NAMALWA (cell line): Measurements from ENCODE around the gene NUDT3.

ENCODE experiments used
- DNase-seq: peaks from one replicate; pipeline ENCODE4 v3.0.0-alpha.2; 2015; ENCODE audit warnings: low spot score

Gene NUDT3

DNA sequence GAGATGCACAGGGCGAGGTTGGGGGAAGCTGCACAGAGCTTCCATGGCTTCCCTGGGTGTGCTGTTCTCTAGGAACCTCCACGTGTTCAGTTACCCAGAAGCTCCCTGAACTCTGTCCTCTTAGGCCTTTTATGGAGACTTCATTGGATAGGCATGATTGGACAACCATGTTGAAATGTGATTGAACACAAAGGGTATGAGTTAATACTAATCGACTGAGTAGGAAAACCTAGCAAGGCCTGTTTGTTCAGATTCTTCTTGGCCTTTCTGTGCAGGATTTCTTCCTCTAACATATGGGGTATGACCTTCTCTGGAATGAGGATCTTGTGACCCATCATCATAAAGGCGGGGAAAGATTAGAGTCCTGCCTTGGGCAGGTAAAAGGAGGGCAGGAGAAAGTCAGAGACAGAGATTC is 73.0 kb downstream of the NUDT3 start:
- DNase-seq, result no peak

GRCh38 chr6:34318499-34319470 is 73.7 kb downstream of the NUDT3 start:
- DNase-seq, result no peak

DNA sequence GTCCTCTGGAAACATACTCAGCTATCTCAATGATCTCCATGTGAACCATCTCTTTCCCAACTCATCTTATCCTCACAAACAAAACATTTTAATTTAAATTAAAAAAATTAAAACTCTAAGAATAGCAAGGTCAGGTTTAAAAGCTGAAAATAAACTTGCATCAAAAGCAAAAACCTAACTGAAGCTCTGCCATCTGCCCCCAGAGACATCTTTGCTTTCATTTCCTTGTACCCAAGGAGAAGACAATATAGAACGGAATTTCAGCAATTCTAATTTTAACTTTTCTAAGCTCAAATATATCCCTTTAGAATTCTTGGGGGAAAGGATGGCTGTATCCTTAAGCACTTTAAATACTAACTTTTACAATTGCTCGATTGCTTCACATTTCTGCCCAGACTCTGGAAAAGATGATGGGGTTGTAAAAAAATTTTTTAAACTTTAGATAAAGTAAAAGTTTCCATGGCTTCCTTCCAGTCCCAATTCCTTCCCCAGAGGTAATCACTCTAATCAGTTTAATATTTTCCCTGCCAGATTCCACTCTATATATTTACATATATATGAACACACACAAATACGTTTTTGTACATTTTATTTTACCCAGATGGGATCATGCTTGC is 74.5 kb downstream of the NUDT3 start:
- no peak for DNase-seq

DNA sequence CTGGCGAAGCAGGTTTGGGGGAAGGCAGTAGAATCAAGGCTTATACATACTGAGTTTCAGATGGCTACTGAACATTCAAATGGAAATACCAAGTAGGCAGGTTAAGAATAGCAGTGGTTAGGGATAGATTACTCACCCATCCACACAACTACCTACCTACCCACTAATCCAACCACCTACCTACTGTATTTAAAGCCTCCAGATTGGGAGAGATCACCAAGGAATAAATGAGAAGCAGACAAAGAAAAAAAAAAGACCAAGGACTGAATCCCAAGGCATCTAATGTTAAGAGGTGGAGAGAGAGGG is 75.3 kb downstream of the NUDT3 start:
- DNase-seq, result no peak

DNA sequence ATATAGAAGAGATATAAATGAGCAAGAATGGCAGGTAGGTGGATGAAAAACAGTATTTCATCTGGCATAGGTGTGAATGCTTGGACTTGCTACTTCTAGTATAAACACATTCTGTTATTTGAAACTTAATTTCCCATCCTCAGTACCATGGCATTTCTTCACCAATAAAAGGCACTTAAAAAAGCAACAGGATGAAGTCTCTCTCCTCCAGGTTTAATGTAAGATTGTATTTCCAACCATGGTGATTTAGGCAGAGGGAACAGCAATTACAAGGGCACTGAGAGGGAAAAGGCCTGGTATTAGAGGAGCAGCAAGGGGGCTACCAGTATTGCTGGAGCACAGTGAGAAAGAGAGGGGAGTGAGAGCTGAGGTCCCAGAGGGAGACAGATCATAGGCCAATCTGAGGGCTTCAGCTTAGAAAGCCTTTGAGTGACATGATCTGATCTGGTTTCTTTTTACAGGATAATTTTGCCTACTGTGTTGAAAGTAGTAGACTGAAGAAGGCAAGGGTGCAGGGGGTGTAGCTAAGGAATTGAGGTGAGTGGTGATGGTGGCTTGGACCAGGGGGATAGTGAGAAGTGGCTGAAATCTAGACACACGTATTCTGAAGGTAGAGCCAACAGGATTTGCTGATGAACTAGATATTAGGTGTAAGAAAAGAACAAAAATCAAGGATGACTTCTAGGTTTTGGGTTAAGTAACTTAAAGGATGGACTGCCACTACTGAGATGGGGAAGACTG is 75.9 kb downstream of the NUDT3 start:
- DNase-seq, result no peak

DNA sequence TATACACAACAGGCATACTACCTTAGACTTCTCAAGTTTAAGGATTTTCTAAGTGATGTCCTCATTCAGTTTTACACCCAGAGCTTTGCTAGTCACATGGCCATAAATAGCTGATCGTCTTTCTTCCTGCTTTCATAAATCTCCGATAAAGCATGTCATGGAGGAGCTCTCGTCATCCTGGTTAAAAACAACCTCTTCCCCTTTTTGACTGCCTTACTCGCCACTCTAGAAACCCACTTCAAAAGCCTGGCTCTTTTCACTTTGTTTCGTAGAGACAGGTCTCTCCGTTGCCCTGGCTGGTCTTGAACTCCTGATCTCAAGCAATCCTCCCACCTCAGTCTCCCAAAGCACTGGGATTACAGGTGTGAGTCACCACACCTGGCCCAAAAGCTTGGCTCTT is 76.7 kb downstream of the NUDT3 start:
- peak; percentile 88 for DNase-seq

DNA sequence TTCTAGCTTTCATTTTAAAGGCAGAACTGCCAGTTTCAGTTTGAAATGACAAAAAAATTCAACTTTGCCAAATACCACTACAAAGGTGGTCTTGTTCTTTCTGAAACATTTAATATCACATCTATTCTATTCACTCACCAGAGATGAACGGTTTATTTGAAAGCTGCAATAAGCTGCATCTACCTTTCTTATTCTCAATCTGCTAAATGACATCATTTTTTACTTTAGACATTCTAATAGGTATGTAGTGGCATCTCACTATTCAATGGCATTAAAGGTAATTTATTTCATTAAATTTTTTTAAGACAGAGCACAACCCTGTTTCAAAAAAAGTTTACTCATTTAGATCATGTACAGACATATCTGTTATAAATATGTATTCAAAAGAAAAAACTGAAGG is 77.2 kb downstream of the NUDT3 start:
- DNase-seq, result no peak

- DNase-seq, result no peak
Measured at GRCh38 chr6:34312259-34312658, 80.2 kb downstream of the NUDT3 start.

DNA sequence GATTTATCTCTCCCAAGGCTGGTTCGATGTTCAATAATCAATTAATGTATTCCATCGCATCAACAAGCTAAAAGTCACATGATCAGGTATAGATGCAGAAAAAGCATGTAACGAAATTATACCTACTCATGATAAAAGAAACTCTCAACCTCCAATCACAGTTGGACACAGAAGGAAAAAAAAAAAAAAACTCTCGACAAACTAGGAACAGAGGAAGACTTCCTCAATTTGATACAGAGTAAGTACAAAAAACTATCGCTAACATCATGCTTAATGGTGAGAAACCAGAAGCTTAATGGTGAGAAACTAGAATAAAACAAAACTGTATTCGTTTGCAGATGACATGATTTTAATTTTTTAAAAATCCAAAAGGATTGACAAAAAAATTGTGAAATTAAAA is 81.7 kb downstream of the NUDT3 start:
- no peak for DNase-seq

- DNase-seq, result no peak
Measured at GRCh38 chr6:34308483-34308882, 84.0 kb downstream of the NUDT3 start.

GRCh38 chr6:34305982-34306708 is 86.3 kb downstream of the NUDT3 start:
- DNase-seq, result no peak

GRCh38 chr6:34305497-34305896 is 87.0 kb downstream of the NUDT3 start:
- no peak for DNase-seq

GRCh38 chr6:34304164-34304563 is 88.3 kb downstream of the NUDT3 start:
- DNase-seq, result no peak

- no peak for DNase-seq
Measured at GRCh38 chr6:34302929-34303328, 89.5 kb downstream of the NUDT3 start.

DNA sequence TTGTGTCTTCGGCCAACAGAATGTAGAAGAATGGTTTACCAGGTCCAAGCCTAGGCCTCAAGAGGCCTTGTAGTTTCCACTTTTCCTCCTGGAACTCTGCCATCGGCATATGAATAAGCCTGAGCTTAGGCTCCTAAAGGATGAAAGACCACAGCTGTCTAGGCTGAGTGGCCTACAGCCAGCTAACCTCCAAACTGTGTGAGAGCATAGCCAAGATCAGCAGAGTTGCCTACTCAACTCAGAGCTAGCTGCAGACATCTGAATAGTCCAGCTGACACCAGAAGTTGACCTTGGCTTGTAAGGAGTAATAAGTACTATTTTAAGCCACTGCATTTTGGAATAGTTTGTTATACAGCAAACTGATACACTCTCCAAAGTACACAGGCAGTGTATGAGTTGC is 91.1 kb downstream of the NUDT3 start:
- DNase-seq, result no peak

DNA sequence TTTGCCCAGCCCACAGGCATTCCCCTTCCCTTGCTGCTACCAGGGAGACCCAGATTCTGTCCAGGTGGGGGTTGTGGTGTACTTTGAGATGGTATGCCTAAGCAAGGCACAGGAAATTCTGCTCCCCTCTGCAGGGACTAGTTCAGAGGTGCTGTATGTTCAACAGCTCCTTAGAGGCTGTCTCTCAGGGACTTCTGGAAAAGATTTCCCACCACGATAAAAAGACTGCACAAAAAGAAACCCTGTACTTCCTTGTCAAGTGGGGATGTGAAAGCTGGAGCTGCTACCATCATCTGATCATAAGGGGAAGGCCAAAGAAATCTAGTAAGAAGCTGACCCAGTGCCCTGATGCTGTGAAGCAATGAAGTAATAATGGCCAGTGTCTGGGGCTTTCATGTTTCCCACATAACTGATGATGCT is 92.1 kb downstream of the NUDT3 start:
- no peak for DNase-seq

DNA sequence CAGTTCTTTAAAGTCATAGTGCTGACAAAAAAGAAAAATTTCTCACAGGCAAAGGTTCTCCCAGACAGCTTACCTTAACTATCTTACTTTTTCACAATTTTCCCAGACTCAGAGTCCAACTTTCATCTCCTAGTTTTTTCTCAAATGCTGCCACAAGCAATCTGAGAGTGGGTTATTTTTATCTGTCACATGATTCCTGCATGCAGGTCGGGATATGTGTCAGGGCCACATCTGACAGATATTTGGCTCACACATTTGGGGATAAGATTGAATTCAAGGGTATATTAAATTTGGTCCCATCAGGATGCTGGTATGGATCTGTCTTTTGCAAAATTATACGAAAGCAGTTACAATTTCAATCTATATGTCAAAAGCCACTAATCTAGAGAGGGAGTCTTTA is 93.5 kb downstream of the NUDT3 start:
- DNase-seq, result no peak

- peak; percentile 79 for DNase-seq
Measured at GRCh38 chr6:34295721-34296120, 96.7 kb downstream of the NUDT3 start.

DNA sequence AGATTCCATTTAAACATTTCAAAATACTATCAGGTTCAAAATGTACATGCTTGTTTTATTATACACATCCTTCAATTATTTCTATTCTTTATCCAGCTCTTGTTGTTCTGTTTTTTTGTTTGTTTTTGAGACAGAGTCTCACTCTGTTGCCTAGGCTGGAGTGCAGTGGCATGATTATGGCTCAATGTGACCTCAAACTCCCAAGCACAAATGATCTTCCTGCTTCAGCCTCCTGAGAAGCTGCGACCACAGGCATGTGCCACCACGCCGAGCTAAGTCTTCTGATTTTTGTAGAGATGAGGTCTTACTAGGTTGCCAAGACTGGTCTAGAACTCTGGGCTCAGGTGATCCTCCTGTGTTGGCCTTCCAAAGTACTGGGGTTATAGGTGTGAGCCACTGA is 99.5 kb downstream of the NUDT3 start:
- DNase-seq, result no peak

DNA sequence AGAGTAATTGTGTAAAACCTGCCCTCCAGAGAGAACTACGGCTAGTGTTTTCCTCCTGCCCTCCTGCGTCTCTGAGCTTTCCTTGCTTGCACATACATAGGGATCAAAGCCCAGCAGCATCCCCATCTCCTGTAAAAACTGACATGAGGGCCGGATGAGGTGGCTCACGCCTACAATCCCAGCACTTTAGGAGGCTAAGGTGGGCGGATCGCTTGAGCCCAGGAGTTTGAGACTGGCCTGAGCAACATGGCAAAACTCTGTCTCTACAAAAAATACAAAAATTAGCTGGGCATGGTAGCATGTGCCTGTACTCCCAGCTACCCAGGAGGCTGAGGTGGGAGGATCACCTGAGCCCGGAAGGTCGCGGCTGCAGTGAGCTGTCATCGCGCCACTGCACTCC is 103.3 kb downstream of the NUDT3 start:
- DNase-seq, result no peak

DNA sequence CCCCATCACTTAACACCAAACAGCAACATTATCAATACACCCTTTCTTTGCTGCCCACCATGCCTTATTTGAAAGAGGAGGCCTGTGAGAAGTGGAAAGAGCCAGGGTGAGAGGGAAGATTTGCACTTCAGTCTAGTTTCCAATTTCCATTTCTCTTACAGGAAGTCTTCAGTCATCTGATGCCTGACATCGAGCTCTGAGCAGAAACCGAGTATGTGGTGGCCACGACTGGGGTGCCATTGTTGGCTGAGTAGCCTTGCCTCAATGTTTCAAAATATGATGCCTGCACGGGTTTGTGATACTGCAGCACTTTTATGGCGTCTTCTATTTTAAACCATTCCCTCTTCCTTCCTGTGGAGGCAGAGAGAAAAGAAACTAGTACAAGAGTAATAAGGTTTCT is 103.9 kb downstream of the NUDT3 start:
- DNase-seq, result no peak

DNA sequence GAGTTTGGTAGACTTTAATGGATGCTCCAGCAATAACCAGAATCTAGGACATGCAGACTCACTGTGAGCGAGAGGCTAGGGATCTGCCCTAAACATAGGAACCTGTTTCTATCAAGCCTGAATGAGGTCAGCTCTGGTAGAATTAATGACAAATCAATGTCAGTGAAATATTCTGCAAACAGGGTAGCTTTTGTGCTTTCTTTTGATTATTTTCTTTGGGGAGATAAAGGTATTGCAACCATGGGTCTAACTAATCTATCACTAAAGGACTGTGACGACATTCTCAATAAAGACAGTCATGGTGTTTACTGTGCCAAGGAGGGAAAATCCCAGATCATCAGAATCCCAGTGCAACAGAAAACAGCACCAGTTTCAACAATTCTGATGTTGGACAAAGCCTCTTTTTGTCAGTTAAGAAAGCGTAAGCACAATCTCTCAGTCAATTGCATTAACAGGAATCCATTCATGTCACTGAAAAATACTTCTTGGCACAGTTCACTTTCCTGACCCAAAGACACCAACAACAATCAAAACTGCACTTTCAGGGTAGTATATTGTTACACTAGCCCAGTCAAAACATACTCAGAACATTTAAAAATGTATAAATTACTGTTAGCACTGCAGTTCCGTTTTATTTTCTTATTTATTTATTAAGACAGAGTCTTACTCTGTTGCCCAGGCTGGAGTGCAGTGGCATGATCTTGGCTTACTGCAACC is 106.9 kb downstream of the NUDT3 start:
- DNase-seq, result no peak
